MM.1S (cell line): ENCODE data around the gene PPP1R9A.

ENCODE experiments used
- DNase-seq: peaks from one replicate; pipeline ENCODE4 v3.0.0-alpha.2; 2015
- H2AFZ ChIP-seq: fragments of 300-600 bp; sonication (generic); 2 replicates; pipeline ENCODE4 v1.6.0; 2016; ENCODE audit warnings: antibody characterized with exemption, low read length
- H3F3A ChIP-seq: fragments of 300-600 bp; sonication (generic); 2 replicates; pipeline ENCODE4 v1.6.1; 2016; ENCODE audit warnings: mild to moderate bottlenecking, antibody characterized with exemption, low read length, moderate library complexity, mixed read lengths; ENCODE audit not compliant: insufficient read depth
- H3K27ac ChIP-seq: fragments of 300-600 bp; sonication (generic); 2 replicates; pipeline ENCODE4 v1.5.1; 2016; ENCODE audit warnings: mild to moderate bottlenecking, low read length
- H3K27me3 ChIP-seq: fragments of 300-600 bp; sonication (generic); replicated peaks from 2 replicates; pipeline ENCODE4 v1.6.0; 2016; ENCODE audit warnings: low read length; ENCODE audit not compliant: insufficient read depth
- H3K36me3 ChIP-seq: fragments of 300-600 bp; sonication (generic); replicated peaks from 2 replicates; pipeline ENCODE4 v1.6.1; 2016; ENCODE audit warnings: mild to moderate bottlenecking, low read length, mixed read lengths; ENCODE audit not compliant: insufficient read depth
- H3K4me1 ChIP-seq: fragments of 300-600 bp; sonication (generic); 2 replicates; pipeline ENCODE4 v1.6.1; 2016; ENCODE audit warnings: low read length, mixed read lengths
- H3K4me2 ChIP-seq: fragments of 300-600 bp; sonication (generic); 2 replicates; pipeline ENCODE4 v1.6.0; 2016; ENCODE audit warnings: low read depth, low read length
- H3K4me3 ChIP-seq: fragments of 300-600 bp; sonication (generic); 2 replicates; pipeline ENCODE4 v1.5.1; 2016; ENCODE audit warnings: low read length, mixed read lengths
- H3K79me2 ChIP-seq: fragments of 300-600 bp; sonication (generic); 2 replicates; pipeline ENCODE4 v1.6.1; 2016; ENCODE audit warnings: mixed run types, low read length, mixed read lengths
- H3K9ac ChIP-seq: fragments of 300-600 bp; sonication (generic); 2 replicates; pipeline ENCODE4 v1.6.1; 2016; ENCODE audit warnings: low read length, mixed read lengths
- H3K9me2 ChIP-seq: fragments of 300-600 bp; sonication (generic); replicated peaks from 2 replicates; pipeline ENCODE4 v1.6.1; 2016; ENCODE audit warnings: mild to moderate bottlenecking, low read length, mixed read lengths; ENCODE audit not compliant: insufficient read depth
- H3K9me3 ChIP-seq: fragments of 300-600 bp; sonication (generic); replicated peaks from 2 replicates; pipeline ENCODE4 v1.6.1; 2016; ENCODE audit warnings: mild to moderate bottlenecking, low read length, mixed read lengths; ENCODE audit not compliant: insufficient read depth
- H4K20me1 ChIP-seq: fragments of 300-600 bp; sonication (generic); 2 replicates; pipeline ENCODE4 v1.6.1; 2016; ENCODE audit warnings: mild to moderate bottlenecking, low read length, moderate library complexity, mixed read lengths; ENCODE audit not compliant: insufficient read depth
- CTCF ChIP-seq: fragments of 300-600 bp; sonication (generic); IDR thresholded peaks from 2 replicates; pipeline ENCODE4 v1.5.1; 2016; ENCODE audit warnings: antibody characterized with exemption, low read length, mixed read lengths
- EZH2 ChIP-seq: fragments of 300-600 bp; sonication (generic); optimal IDR thresholded peaks from 2 replicates; pipeline ENCODE3; 2017; ENCODE audit warnings: low read depth, mild to moderate bottlenecking, antibody characterized with exemption, low read length, mixed read lengths
- EZH2phosphoT487 ChIP-seq: fragments of 300-600 bp; sonication (generic); IDR thresholded peaks from 2 replicates; pipeline ENCODE4 v1.6.1; 2018; ENCODE audit warnings: antibody characterized with exemption, low read length

Gene PPP1R9A

GRCh38 chr7:94941844-94942632, 34.6 kb downstream of the PPP1R9A start:
- H3K27me3 ChIP-seq = no peaks in the 10 kb centered on the region
- H3K4me2 ChIP-seq = no peak overlapping the region
- no peaks in the 10 kb centered on the region for H3K9me3 ChIP-seq
- no peak overlapping the region for H3K9ac ChIP-seq
- H4K20me1 ChIP-seq = no peaks in the 10 kb centered on the region
- no peaks in the 10 kb centered on the region for H3F3A ChIP-seq
- no peak overlapping the region for H3K4me3 ChIP-seq
- H3K36me3 ChIP-seq = no peaks in the 10 kb centered on the region
- TF ChIP-seq CTCF (no peak), EZH2 (no peak), EZH2phosphoT487 (no peak)
- H2AFZ ChIP-seq = no peak overlapping the region
- no peaks in the 10 kb centered on the region for H3K9me2 ChIP-seq
- no peaks in the 10 kb centered on the region for H3K4me1 ChIP-seq
- DNase-seq = no peak
- no peaks in the 10 kb centered on the region for H3K79me2 ChIP-seq
- no peak overlapping the region for H3K27ac ChIP-seq

- Histone ChIP-seq H3K4me2 (no peak overlapping the region), H3K79me2 (no peaks in the 10 kb centered on the region), H3K27me3 (no peaks in the 10 kb centered on the region), H3K36me3 (no peaks in the 10 kb centered on the region), H3K27ac (no peak overlapping the region), H3K4me1 (no peaks in the 10 kb centered on the region), H4K20me1 (no peaks in the 10 kb centered on the region), H3K9ac (no peak overlapping the region), H2AFZ (no peak overlapping the region), H3F3A (no peaks in the 10 kb centered on the region), H3K9me2 (no peaks in the 10 kb centered on the region), H3K4me3 (no peak overlapping the region), H3K9me3 (no peaks in the 10 kb centered on the region)
- no peak for DNase-seq
- TF ChIP-seq EZH2phosphoT487 (no peak), CTCF (no peak), EZH2 (no peak)
Measured at GRCh38 chr7:94943134-94943533, 35.7 kb downstream of the PPP1R9A start.

- H2AFZ ChIP-seq = no peak overlapping the region
- DNase-seq = no peak
- H3K4me1 ChIP-seq = no peaks in the 10 kb centered on the region
- H3K9ac ChIP-seq = no peak overlapping the region
- no peak overlapping the region for H3K4me3 ChIP-seq
- no peaks in the 10 kb centered on the region for H3K79me2 ChIP-seq
- H3K4me2 ChIP-seq = no peak overlapping the region
- H3K27ac ChIP-seq = no peak overlapping the region
- no peaks in the 10 kb centered on the region for H3F3A ChIP-seq
- no peaks in the 10 kb centered on the region for H4K20me1 ChIP-seq
- TF ChIP-seq EZH2 (no peak), EZH2phosphoT487 (no peak), CTCF (no peak)
- no peaks in the 10 kb centered on the region for H3K9me3 ChIP-seq
- H3K9me2 ChIP-seq = no peaks in the 10 kb centered on the region
- H3K36me3 ChIP-seq = no peaks in the 10 kb centered on the region
- no peaks in the 10 kb centered on the region for H3K27me3 ChIP-seq
Measured at GRCh38 chr7:94949532-94949931, 42.1 kb downstream of the PPP1R9A start.
